Colonic mucosa (tissue), 4 donors: Measurements from ENCODE around the gene WDR87. TPM values are rescaled to one million over a fixed set of nuclear protein-coding genes. Genes with fewer than 3 reads are reported as not detected.
A peak's percentile ranks its signal among the peaks of the same experiment; 100 is the strongest.

ENCODE experiments used
- DNase-seq: peaks from one replicate; pipeline ENCODE4 v3.0.0-alpha.2; 2020
- H3K27ac ChIP-seq: fragments of 200-600 bp; one replicate; pipeline ENCODE4 v1.8.0; 2021
- H3K27me3 ChIP-seq: fragments of 200-600 bp; one replicate; pipeline ENCODE4 v1.8.0; 2021
- H3K36me3 ChIP-seq: fragments of 200-600 bp; one replicate; pipeline ENCODE4 v1.8.0; 2021
- H3K4me1 ChIP-seq: fragments of 200-600 bp; one replicate; pipeline ENCODE4 v1.8.0; 2021; ENCODE audit warnings: mild to moderate bottlenecking
- H3K4me3 ChIP-seq: fragments of 200-600 bp; one replicate; pipeline ENCODE4 v1.8.0; 2021
- H3K9ac ChIP-seq, 2 donors: one replicate each; pipeline ENCODE4 v1.7.0; 2013; ENCODE audit warnings: control low read depth in 2 of 2, low read depth in 2 of 2, low read length in 2 of 2
- H3K9me3 ChIP-seq: fragments of 200-600 bp; one replicate; pipeline ENCODE4 v1.8.0; 2021
- CTCF ChIP-seq: fragments of 200-600 bp; IDR thresholded peaks from one replicate; pipeline ENCODE4 v1.8.0; 2022; ENCODE audit warnings: antibody characterized with exemption, mild to moderate bottlenecking
- intact Hi-C: fragments of 100-400 bp; cut with DNase I; formaldehyde crosslinking; loops from one replicate; pipeline ENCODE4 v1.14.1; 2022
- total RNA-seq, 2 donors: library from RNA; stranded (reverse); fragmentation: NEBNext Ultra II Directional in 1 of 2; extraction: Animal tissue kit (Norgen Biotek cat#: 25700) in 1 of 2; gene quantifications; one replicate each; pipeline ENCODE4 v1.2.1, GENCODE V29; 2021
- donor health status: healthy.
- donor health status: DM: no; HTN: no; CAD: no.
- donor health status: DM: no; HTN: no; CAD: no.

Gene WDR87
- total RNA-seq, 2 donors from 2014 or later, result not detected

- intact Hi-C loops, result no loop called here
- Histone ChIP-seq H3K27ac (peak overlapping the region; percentile 70), H3K9me3 (no peaks in the 10 kb centered on the region), H3K4me1 (no peaks in the 10 kb centered on the region), H3K9ac (peak overlapping the region in 1 of 2 donors; percentile 3), H3K4me3 (no peak overlapping the region), H3K27me3 (no peaks in the 10 kb centered on the region), H3K36me3 (no peaks in the 10 kb centered on the region)
- TF ChIP-seq CTCF, result no peak
- peak; percentile 81 for DNase-seq
Observed at GRCh38 chr19:37943480-37943879, 37.1 kb upstream of the WDR87 start.

GRCh38 chr19:37942516-37942902, 36.1 kb upstream of the WDR87 start:
- Histone ChIP-seq H3K27ac (peak overlapping the region; percentile 70), H3K9me3 (no peaks in the 10 kb centered on the region), H3K36me3 (no peaks in the 10 kb centered on the region), H3K9ac (peak overlapping the region in 1 of 2 donors; percentile 3), H3K4me3 (no peak overlapping the region), H3K4me1 (peaks cover 4% of the 10 kb centered on the region), H3K27me3 (no peaks in the 10 kb centered on the region)
- intact Hi-C loops, result no loop called here
- no peak for TF ChIP-seq CTCF
- no peak for DNase-seq

GRCh38 chr19:37941782-37942515, 35.6 kb upstream of the WDR87 start:
- Histone ChIP-seq H3K9me3 (no peaks in the 10 kb centered on the region), H3K36me3 (no peaks in the 10 kb centered on the region), H3K4me1 (peaks cover 4% of the 10 kb centered on the region), H3K27ac (peak overlapping the region; percentile 70), H3K27me3 (no peaks in the 10 kb centered on the region), H3K4me3 (no peak overlapping the region), H3K9ac (peak overlapping the region in 1 of 2 donors; percentile 69)
- no peak for DNase-seq
- intact Hi-C loops, result no loop called here
- TF ChIP-seq CTCF, result no peak

GRCh38 chr19:37938353-37938752, 32.0 kb upstream of the WDR87 start:
- intact Hi-C loops, result no loop called here
- no peaks in the 10 kb centered on the region for H3K36me3 ChIP-seq
- no peaks in the 10 kb centered on the region for H3K9me3 ChIP-seq
- TF ChIP-seq CTCF, result no peak
- H3K4me3 ChIP-seq, result no peak overlapping the region
- peaks cover 10% of the 10 kb centered on the region for H3K4me1 ChIP-seq
- H3K27ac ChIP-seq, result no peak overlapping the region
- no peak for DNase-seq
- no peak overlapping the region for H3K9ac ChIP-seq
- no peaks in the 10 kb centered on the region for H3K27me3 ChIP-seq

GRCh38 chr19:37936886-37937285, 30.5 kb upstream of the WDR87 start:
- intact Hi-C loops, result no loop called here
- Histone ChIP-seq H3K9ac (peak overlapping the region in 1 of 2 donors; percentile 66), H3K9me3 (no peaks in the 10 kb centered on the region), H3K4me1 (peaks cover 10% of the 10 kb centered on the region), H3K27ac (peak overlapping the region; percentile 44), H3K36me3 (no peaks in the 10 kb centered on the region), H3K27me3 (no peaks in the 10 kb centered on the region), H3K4me3 (no peak overlapping the region)
- TF ChIP-seq CTCF, result no peak
- DNase-seq, result no peak
